Measurements from ENCODE around the gene MS4A3.
"Not testable (repeated sequence)": the region's sequence is repeated elsewhere in the genome, so short reads cannot be mapped to it uniquely, and the experiment has no call there.

Gene MS4A3

DNA sequence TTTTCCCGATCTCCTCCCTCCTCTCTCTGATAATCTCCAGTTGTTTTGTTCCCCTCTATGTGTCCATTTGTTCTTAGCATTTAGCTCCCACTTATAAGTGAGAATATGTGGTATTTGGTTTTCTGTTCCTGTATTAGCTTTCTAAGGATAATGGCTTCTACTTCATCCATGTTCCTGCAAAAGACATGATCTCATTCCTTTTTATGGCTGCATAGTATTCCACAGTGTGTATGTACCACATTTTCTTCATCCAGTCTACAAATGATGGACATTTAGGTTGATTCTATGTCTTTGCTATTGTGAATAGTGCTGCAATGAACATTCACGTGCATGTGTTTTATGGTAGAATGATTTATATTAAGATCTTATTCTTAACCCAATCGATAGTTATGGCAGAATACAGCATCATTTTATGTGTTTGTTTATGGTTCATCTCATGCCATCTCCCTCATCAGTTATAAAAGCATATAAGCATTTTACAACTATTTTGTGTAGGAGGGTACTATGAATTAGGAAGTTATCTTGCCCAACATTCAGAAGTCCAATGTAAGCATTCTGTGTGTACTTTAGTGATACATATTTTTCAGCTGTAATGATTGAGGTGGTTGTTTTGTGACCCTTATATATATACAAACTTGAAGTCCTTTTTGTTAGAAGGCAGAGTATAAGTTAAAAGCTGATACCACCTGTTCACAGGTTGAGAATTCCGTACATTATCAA lies 3.2 kb downstream of the MS4A3 start:
- peaks cover 3% of the 10 kb centered on the region; the same call in 1 of the 2 replicates for H3K4me1 ChIP-seq (ENCODE audit: low read length)
- H3K9ac ChIP-seq (ENCODE audit: low read length), result no peak overlapping the region
- H3K4me3 ChIP-seq (ENCODE audit: low read length), result no peak overlapping the region
- no peaks in the 10 kb centered on the region for H3K79me2 ChIP-seq (ENCODE audit: low read length)
- no peak overlapping the region for H3K27ac ChIP-seq (ENCODE audit: low read length)
- TF ChIP-seq, protein P1, sequence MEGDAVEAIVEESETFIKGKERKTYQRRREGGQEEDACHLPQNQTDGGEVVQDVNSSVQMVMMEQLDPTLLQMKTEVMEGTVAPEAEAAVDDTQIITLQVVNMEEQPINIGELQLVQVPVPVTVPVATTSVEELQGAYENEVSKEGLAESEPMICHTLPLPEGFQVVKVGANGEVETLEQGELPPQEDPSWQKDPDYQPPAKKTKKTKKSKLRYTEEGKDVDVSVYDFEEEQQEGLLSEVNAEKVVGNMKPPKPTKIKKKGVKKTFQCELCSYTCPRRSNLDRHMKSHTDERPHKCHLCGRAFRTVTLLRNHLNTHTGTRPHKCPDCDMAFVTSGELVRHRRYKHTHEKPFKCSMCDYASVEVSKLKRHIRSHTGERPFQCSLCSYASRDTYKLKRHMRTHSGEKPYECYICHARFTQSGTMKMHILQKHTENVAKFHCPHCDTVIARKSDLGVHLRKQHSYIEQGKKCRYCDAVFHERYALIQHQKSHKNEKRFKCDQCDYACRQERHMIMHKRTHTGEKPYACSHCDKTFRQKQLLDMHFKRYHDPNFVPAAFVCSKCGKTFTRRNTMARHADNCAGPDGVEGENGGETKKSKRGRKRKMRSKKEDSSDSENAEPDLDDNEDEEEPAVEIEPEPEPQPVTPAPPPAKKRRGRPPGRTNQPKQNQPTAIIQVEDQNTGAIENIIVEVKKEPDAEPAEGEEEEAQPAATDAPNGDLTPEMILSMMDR (IDR thresholded peaks at IDR 0.05; ENCODE audit: low read depth, low read length), result no peak
- TF ChIP-seq EZH2phosphoT487 (IDR thresholded peaks at IDR 0.05; ENCODE audit: low read depth), result no peak
- H3K4me2 ChIP-seq (ENCODE audit: low read length), result no peak overlapping the region
- H2AFZ ChIP-seq (ENCODE audit: low read depth, low read length), result no peak overlapping the region
- no peaks in the 10 kb centered on the region for H3K36me3 ChIP-seq (replicated peaks; ENCODE audit: low read depth, low read length)
- no peaks in the 10 kb centered on the region for H3K9me3 ChIP-seq (ENCODE audit: insufficient read depth, low read length)
- H3K27me3 ChIP-seq (ENCODE audit: low read depth, low read length), result no peaks in the 10 kb centered on the region
- no peaks in the 10 kb centered on the region for H4K20me1 ChIP-seq (ENCODE audit: insufficient read depth, low read length)

DNA sequence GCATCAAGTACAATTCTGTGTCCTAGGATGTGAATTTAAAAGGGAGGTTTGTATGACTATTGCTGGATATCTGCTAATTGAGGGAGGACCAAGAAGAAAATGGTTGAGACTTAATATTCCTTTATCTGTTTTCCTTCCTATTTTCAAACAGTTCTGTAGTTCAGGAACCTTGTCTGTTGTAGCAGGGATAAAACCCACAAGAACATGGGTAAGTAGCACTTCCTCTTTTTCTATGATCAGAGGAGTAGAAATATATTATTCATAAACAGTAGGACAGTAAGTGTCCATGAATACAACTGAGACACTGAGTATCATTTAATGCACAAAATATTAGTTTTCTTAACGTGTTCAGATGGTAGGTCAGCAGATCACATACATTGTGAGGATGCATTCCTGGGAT lies 7.6 kb downstream of the MS4A3 start:
- Histone ChIP-seq H3K4me1 (ENCODE audit: low read length) (peaks cover 3% of the 10 kb centered on the region; the same call in 1 of the 2 replicates), H3K27me3 (ENCODE audit: low read depth, low read length) (peaks cover 8% of the 10 kb centered on the region; the same call in 1 of the 2 replicates), H2AFZ (ENCODE audit: low read depth, low read length) (no peak overlapping the region), H3K4me2 (ENCODE audit: low read length) (no peak overlapping the region), H3K4me3 (ENCODE audit: low read length) (no peak overlapping the region), H3K36me3 (replicated peaks; ENCODE audit: low read depth, low read length) (no peaks in the 10 kb centered on the region), H3K79me2 (ENCODE audit: low read length) (no peaks in the 10 kb centered on the region), H4K20me1 (ENCODE audit: insufficient read depth, low read length) (no peaks in the 10 kb centered on the region), H3K9ac (ENCODE audit: low read length) (no peak overlapping the region), H3K27ac (ENCODE audit: low read length) (no peak overlapping the region), H3K9me3 (ENCODE audit: insufficient read depth, low read length) (no peaks in the 10 kb centered on the region)
- TF ChIP-seq, protein P1 (IDR thresholded peaks at IDR 0.05; ENCODE audit: low read depth, low read length), result no peak
- TF ChIP-seq EZH2phosphoT487 (IDR thresholded peaks at IDR 0.05; ENCODE audit: low read depth), result no peak

DNA sequence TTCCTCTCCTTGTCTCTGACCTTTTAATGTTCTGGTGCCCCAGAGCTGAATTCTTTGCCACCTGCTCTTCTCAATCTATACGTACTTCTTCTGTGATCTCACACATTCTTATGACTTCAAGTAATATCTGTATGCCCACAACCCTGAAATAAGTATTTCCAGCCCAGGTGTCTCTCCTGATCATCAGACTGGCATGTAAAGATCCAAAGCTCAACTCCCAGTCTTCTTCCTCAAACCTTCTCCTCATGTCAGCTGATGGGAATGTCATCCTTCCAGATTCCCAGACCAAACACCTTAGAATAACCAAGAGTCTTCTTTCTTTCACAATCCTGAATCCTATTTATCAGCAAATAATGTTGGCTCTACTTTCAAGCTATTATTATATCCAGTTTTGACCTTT lies 9.3 kb downstream of the MS4A3 start:
- Histone ChIP-seq H3K9me3 (ENCODE audit: insufficient read depth, low read length) (no peaks in the 10 kb centered on the region), H4K20me1 (ENCODE audit: insufficient read depth, low read length) (no peaks in the 10 kb centered on the region), H3K9ac (ENCODE audit: low read length) (no peak overlapping the region), H3K36me3 (replicated peaks; ENCODE audit: low read depth, low read length) (no peaks in the 10 kb centered on the region), H3K4me3 (ENCODE audit: low read length) (no peak overlapping the region), H3K27me3 (ENCODE audit: low read depth, low read length) (peaks cover 10% of the 10 kb centered on the region; the same call in 1 of the 2 replicates), H3K79me2 (ENCODE audit: low read length) (no peaks in the 10 kb centered on the region), H3K4me2 (ENCODE audit: low read length) (no peak overlapping the region), H2AFZ (ENCODE audit: low read depth, low read length) (no peak overlapping the region), H3K4me1 (ENCODE audit: low read length) (peaks cover 3% of the 10 kb centered on the region; the same call in 1 of the 2 replicates), H3K27ac (ENCODE audit: low read length) (no peak overlapping the region)
- TF ChIP-seq, protein P1 (IDR thresholded peaks at IDR 0.05; ENCODE audit: low read depth, low read length), result no peak
- no peak for TF ChIP-seq EZH2phosphoT487 (IDR thresholded peaks at IDR 0.05; ENCODE audit: low read depth)

DNA sequence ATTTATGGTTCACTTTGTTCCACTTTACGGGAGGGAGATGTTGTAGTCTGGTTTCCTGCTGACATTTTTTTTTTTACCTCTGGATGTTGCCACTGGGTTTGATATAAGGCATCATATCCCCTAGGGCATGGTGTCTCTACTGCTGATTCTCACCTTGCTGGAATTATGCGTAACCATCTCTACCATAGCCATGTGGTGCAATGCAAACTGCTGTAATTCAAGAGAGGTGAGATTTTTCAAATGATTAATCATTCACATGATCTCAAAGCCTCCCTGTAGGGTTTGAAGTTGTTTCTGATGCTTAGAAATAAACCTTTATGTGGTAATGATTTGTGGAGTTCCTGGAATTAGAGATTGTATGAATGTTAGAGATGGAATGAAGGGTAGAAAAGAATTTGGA lies 13.0 kb downstream of the MS4A3 start:
- no peak overlapping the region for H3K9ac ChIP-seq (ENCODE audit: low read length)
- no peaks in the 10 kb centered on the region for H3K36me3 ChIP-seq (replicated peaks; ENCODE audit: low read depth, low read length)
- no peak overlapping the region for H3K27ac ChIP-seq (ENCODE audit: low read length)
- no peak overlapping the region for H2AFZ ChIP-seq (ENCODE audit: low read depth, low read length)
- no peaks in the 10 kb centered on the region for H3K9me3 ChIP-seq (ENCODE audit: insufficient read depth, low read length)
- no peak overlapping the region for H3K4me3 ChIP-seq (ENCODE audit: low read length)
- H3K4me1 ChIP-seq (ENCODE audit: low read length), result no peaks in the 10 kb centered on the region
- H4K20me1 ChIP-seq (ENCODE audit: insufficient read depth, low read length), result no peaks in the 10 kb centered on the region
- no peak overlapping the region for H3K4me2 ChIP-seq (ENCODE audit: low read length)
- no peaks in the 10 kb centered on the region for H3K79me2 ChIP-seq (ENCODE audit: low read length)
- TF ChIP-seq, protein P1 (IDR thresholded peaks at IDR 0.05; ENCODE audit: low read depth, low read length), result no peak
- no peak for TF ChIP-seq EZH2phosphoT487 (IDR thresholded peaks at IDR 0.05; ENCODE audit: low read depth)
- H3K27me3 ChIP-seq (ENCODE audit: low read depth, low read length), result peaks cover 10% of the 10 kb centered on the region; the same call in 1 of the 2 replicates

DNA sequence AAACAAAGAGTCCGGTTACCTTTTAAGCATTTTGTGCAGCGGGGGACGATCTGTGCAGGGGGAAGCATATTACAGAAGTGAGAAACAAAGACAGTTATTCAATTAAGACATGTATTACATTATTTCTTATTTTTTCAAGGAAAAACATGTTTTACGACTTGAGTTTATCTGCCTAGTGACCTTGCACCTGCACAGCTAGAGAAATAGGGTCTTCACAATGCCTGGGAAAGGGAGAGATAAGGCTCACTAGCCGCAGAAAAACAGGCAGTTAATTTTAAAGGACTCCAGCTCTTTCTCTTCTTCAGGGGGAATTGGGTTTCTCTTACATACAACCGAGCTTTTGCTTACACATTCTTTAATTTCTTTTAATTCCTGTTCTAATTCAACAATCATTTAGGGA lies 15.2 kb downstream of the MS4A3 start:
- H3K27me3 ChIP-seq (ENCODE audit: low read depth, low read length); H3K4me3 ChIP-seq (ENCODE audit: low read length); H3K4me1 ChIP-seq (ENCODE audit: low read length); H3K9ac ChIP-seq (ENCODE audit: low read length); H3K9me3 ChIP-seq (ENCODE audit: insufficient read depth, low read length); H3K36me3 ChIP-seq (replicated peaks; ENCODE audit: low read depth, low read length); H3K79me2 ChIP-seq (ENCODE audit: low read length); H3K4me2 ChIP-seq (ENCODE audit: low read length); H3K27ac ChIP-seq (ENCODE audit: low read length); H2AFZ ChIP-seq (ENCODE audit: low read depth, low read length); H4K20me1 ChIP-seq (ENCODE audit: insufficient read depth, low read length): not testable (repeated sequence)

Measured in OCI-LY3 (cell line).